Ovary (tissue), 3 donors: ENCODE measurements around the gene TPRX1.

Experiments
- POLR2A ChIP-seq: fragments of 450-650 bp; IDR thresholded peaks from one replicate; pipeline ENCODE4 v1.6.1; 2017; ENCODE audit warnings: antibody characterized with exemption, mild to moderate bottlenecking, moderate library complexity
- TF ChIP-seq, protein P1 (sequence below), 3 donors: fragments of 450-650 bp in 2 of 3; fragments of 200-600 bp in 1 of 3; IDR thresholded peaks; one replicate each; pipeline versions ENCODE4 v1.5.1 to v1.8.0; 2016 to 2022; ENCODE audit warnings: antibody characterized with exemption in 3 of 3, mild to moderate bottlenecking in 1 of 3
- donor health status: DM: no; HTN: no; CAD: no.

DNA sequence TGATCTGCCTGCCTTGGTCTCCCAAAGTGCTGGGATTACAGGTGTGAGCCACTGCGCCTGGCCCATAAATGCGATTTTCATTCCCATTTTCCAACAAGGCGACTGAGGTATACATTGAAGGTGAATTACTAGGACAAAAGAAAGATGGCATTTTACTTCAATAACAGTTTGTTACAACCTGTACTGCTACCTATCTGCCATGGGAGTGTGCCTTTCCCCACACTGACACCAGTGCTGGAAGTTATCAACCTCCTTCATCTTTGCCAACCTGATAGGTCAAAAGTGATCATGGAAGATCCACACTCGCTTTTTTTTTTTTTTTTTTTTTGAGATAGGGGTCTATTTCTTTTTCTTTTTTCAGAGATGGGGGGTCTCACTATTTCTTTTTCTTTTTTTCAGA lies 28.4 kb upstream of the TPRX1 start:
- TF ChIP-seq POLR2A: no peak
- TF ChIP-seq, protein P1, sequence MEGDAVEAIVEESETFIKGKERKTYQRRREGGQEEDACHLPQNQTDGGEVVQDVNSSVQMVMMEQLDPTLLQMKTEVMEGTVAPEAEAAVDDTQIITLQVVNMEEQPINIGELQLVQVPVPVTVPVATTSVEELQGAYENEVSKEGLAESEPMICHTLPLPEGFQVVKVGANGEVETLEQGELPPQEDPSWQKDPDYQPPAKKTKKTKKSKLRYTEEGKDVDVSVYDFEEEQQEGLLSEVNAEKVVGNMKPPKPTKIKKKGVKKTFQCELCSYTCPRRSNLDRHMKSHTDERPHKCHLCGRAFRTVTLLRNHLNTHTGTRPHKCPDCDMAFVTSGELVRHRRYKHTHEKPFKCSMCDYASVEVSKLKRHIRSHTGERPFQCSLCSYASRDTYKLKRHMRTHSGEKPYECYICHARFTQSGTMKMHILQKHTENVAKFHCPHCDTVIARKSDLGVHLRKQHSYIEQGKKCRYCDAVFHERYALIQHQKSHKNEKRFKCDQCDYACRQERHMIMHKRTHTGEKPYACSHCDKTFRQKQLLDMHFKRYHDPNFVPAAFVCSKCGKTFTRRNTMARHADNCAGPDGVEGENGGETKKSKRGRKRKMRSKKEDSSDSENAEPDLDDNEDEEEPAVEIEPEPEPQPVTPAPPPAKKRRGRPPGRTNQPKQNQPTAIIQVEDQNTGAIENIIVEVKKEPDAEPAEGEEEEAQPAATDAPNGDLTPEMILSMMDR (IDR thresholded peaks at IDR 0.05): no peak
